T-helper 1 cell treated with Interleukin-12 subunit alpha and Interleukin-12 subunit beta and Interleukin-4 antibody, amounts not matched to agents 30 ng/mL and 1 ng/mL, for 36 hours (primary cell): ENCODE results near the gene SPEM2. TPM values are rescaled to one million over a fixed set of nuclear protein-coding genes. Genes with fewer than 3 reads are reported as not detected.

Source experiments
- intact Hi-C: fragments of 100-400 bp; cut with micrococcal nuclease; formaldehyde crosslinking; loops from one replicate; pipeline ENCODE4 v1.15.1; 2024
- total RNA-seq: library from RNA; stranded (reverse); gene quantifications from 2 replicates; pipeline ENCODE4 v1.2.3, GENCODE V29; 2022

Gene SPEM2
- total RNA-seq, 1 donor from 2014 or later = not detected

GRCh38 chr17:7419819-7420610, 5.4 kb upstream of the SPEM2 start, which contains the start of gene SPEM1:
Gene SPEM1 (plus strand): TSS chr17:7420324. CDS start chr17:7420385, 61 bp downstream.
- intact Hi-C loops = no loop called here

- intact Hi-C loops = no loop called here
These were observed 4.2 kb upstream of the SPEM2 start for GRCh38 chr17:7421186-7421585.

- intact Hi-C loops = no loop called here
These were observed 1.7 kb upstream of the SPEM2 start for GRCh38 chr17:7423679-7424078.

- intact Hi-C loops = no loop called here
These were observed 340 bp downstream of the SPEM2 start for GRCh38 chr17:7425756-7426155.

GRCh38 chr17:7426203-7426863, 917 bp downstream of the SPEM2 start:
- intact Hi-C loops = no loop called here

- intact Hi-C loops = no loop called here
These were observed 1.6 kb downstream of the SPEM2 start for GRCh38 chr17:7426896-7427489.

- intact Hi-C loops = no loop called here
These were observed 2.1 kb downstream of the SPEM2 start for GRCh38 chr17:7427549-7427948.

- intact Hi-C loops = no loop called here
These were observed 3.1 kb downstream of the SPEM2 start, which contains the start of gene SPEM3 for GRCh38 chr17:7428557-7428956. Gene SPEM3 (plus strand): TSS chr17:7428857. CDS start chr17:7428903, 46 bp downstream.

- intact Hi-C loops = no loop called here
These were observed 4.3 kb downstream of the SPEM2 start for GRCh38 chr17:7429722-7430121.

- intact Hi-C loops = no loop called here
These were observed 5.8 kb downstream of the SPEM2 start for GRCh38 chr17:7431231-7431630.

GRCh38 chr17:7432296-7432695, 6.9 kb downstream of the SPEM2 start:
- intact Hi-C loops = no loop called here

GRCh38 chr17:7435676-7436555, 10.5 kb downstream of the SPEM2 start:
- intact Hi-C loops = loop anchor here (1.0 to 2.0 kb wide), 21 partner anchors 19 to 813 kb away; partner anchors contain the start of genes ACADVL, ATP1B2, CTC1 and DLG4

- intact Hi-C loops = loop anchor here (1.0 to 2.0 kb wide), 2 partner anchors 9 to 812 kb away; partner anchors contain the start of genes CHRNB1, CTC1 and PFAS
These were observed 11.3 kb downstream of the SPEM2 start for GRCh38 chr17:7436556-7437368.

GRCh38 chr17:7437369-7437863, 12.0 kb downstream of the SPEM2 start:
- intact Hi-C loops = loop anchor here (1.0 to 2.0 kb wide), 2 partner anchors 8 to 811 kb away; partner anchors contain the start of genes CHRNB1, CTC1 and PFAS

- intact Hi-C loops = loop anchor here (1.0 to 2.0 kb wide), 2 partner anchors 7 to 811 kb away; partner anchors contain the start of genes CHRNB1, CTC1 and PFAS
These were observed 12.7 kb downstream of the SPEM2 start for GRCh38 chr17:7437950-7438614.

- intact Hi-C loops = no loop called here
These were observed 13.4 kb downstream of the SPEM2 start for GRCh38 chr17:7438656-7439460.

GRCh38 chr17:7439462-7440112, 14.2 kb downstream of the SPEM2 start, which contains the start of gene FGF11:
Gene FGF11 (plus strand): TSS chr17:7439512. CDS start chr17:7439621, 109 bp downstream.
- intact Hi-C loops = no loop called here
